ENCODE measurements around the gene TCEAL6.

DNA sequence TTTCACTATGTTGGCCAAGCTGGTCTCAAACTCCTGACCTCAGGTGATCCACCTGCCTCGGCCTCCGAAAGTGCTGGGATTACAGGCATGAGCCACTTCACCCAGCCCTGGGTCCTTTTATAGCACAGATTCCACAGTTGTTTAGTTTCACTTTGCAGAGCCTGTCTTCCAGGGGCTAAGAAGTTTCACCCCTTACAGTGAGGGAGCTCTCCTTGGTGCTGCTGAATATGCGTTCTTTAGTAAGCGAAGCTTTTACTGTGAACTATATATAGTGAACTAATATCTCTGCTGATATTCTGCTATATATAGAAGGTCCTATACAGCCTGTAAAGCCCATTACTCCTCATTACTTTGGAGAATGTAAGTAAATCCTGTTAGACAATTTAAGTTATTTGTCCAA is 4.2 kb downstream of the TCEAL6 start:
- TF ChIP-seq, protein P1, sequence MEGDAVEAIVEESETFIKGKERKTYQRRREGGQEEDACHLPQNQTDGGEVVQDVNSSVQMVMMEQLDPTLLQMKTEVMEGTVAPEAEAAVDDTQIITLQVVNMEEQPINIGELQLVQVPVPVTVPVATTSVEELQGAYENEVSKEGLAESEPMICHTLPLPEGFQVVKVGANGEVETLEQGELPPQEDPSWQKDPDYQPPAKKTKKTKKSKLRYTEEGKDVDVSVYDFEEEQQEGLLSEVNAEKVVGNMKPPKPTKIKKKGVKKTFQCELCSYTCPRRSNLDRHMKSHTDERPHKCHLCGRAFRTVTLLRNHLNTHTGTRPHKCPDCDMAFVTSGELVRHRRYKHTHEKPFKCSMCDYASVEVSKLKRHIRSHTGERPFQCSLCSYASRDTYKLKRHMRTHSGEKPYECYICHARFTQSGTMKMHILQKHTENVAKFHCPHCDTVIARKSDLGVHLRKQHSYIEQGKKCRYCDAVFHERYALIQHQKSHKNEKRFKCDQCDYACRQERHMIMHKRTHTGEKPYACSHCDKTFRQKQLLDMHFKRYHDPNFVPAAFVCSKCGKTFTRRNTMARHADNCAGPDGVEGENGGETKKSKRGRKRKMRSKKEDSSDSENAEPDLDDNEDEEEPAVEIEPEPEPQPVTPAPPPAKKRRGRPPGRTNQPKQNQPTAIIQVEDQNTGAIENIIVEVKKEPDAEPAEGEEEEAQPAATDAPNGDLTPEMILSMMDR (IDR thresholded peaks at IDR 0.05; ENCODE audit: poor library complexity) = no peak
- TF ChIP-seq EZH2 (IDR thresholded peaks at IDR 0.05; ENCODE audit: borderline replicate concordance) = no peak

Measured in hepatocyte (in vitro differentiated cells).